Fibroblast of the aortic adventitia (primary cell): Measurements from ENCODE around the gene SPEG. TPM values are rescaled to one million over a fixed set of nuclear protein-coding genes. Genes with fewer than 3 reads are reported as not detected.

Experiments
- DNase-seq: peaks from one replicate; pipeline ENCODE4 v3.0.0-alpha.2; 2010; ENCODE audit warnings: low read depth
- H3K4me3 ChIP-seq: 2 replicates; pipeline ENCODE4 v1.5.1; 2011; ENCODE audit warnings: low read depth, mild to moderate bottlenecking, control low read depth, low read length, moderate library complexity
- CTCF ChIP-seq: IDR thresholded peaks from 2 replicates; pipeline ENCODE4 v1.5.1; 2011; ENCODE audit warnings: mild to moderate bottlenecking, low read length, control low read depth, inconsistent platforms; ENCODE audit not compliant: insufficient read depth
- total RNA-seq: library from RNA; depleted of rRNA; stranded (reverse); fragments of >200 nt; gene quantifications from 2 replicates; pipeline ENCODE4 v1.2.3, GENCODE V29; 2012; ENCODE audit warnings: low replicate concordance

Gene SPEG
- total RNA-seq, 1 donor: 22.7 TPM

DNA sequence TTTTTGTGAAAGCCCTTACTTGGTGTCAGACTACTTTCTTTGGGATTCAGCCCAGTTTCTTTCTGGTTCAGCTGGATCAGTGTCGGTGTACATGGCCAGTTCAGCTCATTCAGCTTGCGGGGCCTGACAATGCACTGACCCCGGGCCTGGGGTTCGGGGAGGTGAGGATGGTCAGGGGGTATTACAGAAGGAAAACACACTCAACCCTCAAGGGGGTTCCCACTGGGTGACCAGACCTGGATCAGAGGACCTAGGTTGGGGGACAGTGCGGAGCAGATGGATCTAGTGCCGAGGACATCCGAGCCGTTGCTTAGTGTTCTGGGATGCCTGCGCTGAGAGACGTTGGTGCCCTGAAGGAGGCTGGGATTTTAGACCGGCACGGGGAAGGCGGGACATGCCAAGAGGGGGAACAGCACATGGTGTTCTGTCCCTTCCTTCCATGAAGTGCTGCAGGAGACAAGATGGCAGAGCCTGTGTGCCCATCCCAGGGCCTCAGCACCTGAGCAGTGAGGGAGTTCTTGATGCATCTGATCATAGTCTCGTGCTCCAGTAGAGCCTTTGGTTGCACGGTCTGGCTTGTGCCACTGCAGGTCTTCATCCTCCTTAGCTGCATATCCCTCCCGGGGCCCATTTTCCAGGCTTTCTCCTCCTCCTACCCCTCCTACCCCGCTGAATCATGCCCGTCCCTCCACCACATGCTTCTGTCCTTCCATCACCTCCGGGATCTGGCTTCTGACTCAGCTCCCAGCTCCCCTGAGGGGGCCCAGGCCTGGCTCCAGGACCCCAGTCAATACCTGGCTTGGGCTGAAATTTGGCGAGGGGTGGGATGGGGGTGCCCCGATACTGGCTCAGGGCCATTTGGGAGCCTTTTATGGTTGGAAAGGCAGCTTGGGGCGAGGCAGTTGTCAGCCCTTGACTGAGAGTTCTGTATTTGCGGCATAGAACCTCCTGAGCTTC, 18.0 kb downstream of the SPEG start:
- peak; percentile 97 for DNase-seq
- TF ChIP-seq CTCF: no peak
- H3K4me3 ChIP-seq: no peak overlapping the region

- DNase-seq: peak; percentile 89
- H3K4me3 ChIP-seq: no peak overlapping the region
- TF ChIP-seq CTCF: no peak
These were observed 19.3 kb downstream of the SPEG start for GRCh38 chr2:219453671-219454590.

GRCh38 chr2:219455581-219455980, 20.9 kb downstream of the SPEG start:
- DNase-seq: no peak
- no peak overlapping the region for H3K4me3 ChIP-seq
- no peak for TF ChIP-seq CTCF

DNA sequence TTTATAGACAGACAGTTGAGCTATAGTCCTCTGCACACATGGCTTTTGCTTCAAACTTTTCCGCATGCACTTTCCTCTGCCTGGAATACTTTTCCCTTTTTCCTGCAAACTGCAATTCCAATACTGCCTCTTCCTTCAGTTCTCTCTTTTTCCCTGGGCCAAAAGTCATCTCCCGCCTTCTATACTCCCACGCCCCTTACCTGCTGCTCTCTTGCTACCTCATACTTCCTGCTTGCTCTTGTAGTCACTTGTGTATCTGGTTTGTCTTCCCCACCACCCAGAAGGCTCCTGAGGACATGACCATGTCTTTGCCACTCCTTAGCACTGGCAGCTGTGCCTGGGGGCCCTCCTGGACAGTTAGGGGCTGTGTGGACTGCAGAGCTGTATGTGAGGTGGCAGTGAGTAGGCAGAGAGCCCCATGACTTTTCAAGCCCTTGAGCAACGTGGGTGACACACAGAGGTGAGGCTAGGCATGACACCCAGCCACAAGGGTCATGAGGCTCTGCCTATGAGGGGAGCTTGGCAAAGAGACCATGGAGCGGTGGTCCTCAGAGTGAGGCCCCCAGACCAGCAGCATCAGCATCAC, 23.2 kb downstream of the SPEG start:
- H3K4me3 ChIP-seq: no peak overlapping the region
- TF ChIP-seq CTCF: no peak
- no peak for DNase-seq

- no peak for DNase-seq
- H3K4me3 ChIP-seq: no peak overlapping the region
- TF ChIP-seq CTCF: no peak
These were observed 24.4 kb downstream of the SPEG start for GRCh38 chr2:219458996-219459395.

- no peak overlapping the region for H3K4me3 ChIP-seq
- TF ChIP-seq CTCF: peak; percentile 98
- DNase-seq: peak; percentile 62
These were observed 25.0 kb downstream of the SPEG start for GRCh38 chr2:219459460-219460311.
